Stimulated activated CD4-positive, alpha-beta T cell treated with anti-CD3 and anti-CD28 coated beads, Interleukin-2, amount 100 ng/mL, for 4 hours (primary cell): Measurements from ENCODE around the gene TNK1.

Experiments
- DNase-seq: peaks from one replicate; pipeline ENCODE4 v3.0.0-alpha.2; 2020; ENCODE audit warnings: low read depth

Gene TNK1

GRCh38 chr17:7410634-7411426, 29.9 kb downstream of the TNK1 start:
- DNase-seq: no peak

DNA sequence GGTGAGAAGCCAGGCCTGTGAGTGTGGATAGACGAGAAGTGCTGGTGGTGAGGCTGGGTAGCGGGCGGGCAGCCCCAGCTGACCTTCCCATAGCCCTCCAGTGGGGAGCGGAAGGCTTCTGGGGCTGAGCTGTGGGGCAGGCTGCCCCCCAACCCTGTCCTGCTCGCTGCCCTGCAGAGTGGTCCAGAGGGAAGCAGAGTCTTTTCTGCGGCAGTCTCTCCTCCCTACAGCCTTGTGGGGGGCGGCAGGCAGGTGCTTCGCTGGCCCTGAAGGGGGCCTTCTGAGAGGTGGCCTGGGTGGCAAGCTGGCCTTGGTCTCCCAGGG, 30.5 kb downstream of the TNK1 start:
- no peak for DNase-seq

DNA sequence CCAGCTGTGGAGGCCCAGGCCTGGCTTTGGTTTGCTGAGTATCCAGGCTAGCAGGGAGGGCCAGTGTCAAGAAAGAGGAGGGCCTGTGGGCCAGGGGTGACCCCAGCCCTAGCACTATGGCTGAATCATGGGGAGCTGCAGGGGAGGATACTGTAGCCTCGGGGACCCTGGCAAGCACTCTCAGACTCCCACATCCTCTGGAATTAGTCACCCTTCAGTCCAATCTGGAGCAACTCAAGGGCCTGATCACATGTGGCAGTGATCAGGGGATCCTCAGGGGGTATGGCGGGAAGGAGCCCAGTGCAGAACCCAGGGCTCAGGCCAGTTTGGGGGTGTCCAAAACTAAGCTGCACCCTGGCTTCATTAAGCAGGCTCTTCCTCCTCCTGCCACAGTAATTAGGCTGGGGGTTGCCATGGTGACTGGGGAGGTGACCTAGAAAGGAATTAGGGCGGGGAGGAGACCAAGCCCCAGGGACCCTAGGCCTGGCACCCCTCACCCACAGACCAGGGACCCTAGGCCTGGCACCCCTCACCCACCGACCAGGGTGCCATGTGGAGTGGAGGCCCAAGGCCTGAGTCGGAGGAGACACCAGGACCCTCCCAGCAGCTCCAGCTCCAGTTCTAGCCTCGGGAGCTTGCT, 32.6 kb downstream of the TNK1 start:
- no peak for DNase-seq

- DNase-seq: no peak
Measured at GRCh38 chr17:7414837-7415236, 33.9 kb downstream of the TNK1 start.

- DNase-seq: no peak
Measured at GRCh38 chr17:7415784-7416183, 34.9 kb downstream of the TNK1 start.

GRCh38 chr17:7416323-7416722, 35.4 kb downstream of the TNK1 start:
- no peak for DNase-seq

GRCh38 chr17:7417056-7417655, 36.3 kb downstream of the TNK1 start:
- no peak for DNase-seq

DNA sequence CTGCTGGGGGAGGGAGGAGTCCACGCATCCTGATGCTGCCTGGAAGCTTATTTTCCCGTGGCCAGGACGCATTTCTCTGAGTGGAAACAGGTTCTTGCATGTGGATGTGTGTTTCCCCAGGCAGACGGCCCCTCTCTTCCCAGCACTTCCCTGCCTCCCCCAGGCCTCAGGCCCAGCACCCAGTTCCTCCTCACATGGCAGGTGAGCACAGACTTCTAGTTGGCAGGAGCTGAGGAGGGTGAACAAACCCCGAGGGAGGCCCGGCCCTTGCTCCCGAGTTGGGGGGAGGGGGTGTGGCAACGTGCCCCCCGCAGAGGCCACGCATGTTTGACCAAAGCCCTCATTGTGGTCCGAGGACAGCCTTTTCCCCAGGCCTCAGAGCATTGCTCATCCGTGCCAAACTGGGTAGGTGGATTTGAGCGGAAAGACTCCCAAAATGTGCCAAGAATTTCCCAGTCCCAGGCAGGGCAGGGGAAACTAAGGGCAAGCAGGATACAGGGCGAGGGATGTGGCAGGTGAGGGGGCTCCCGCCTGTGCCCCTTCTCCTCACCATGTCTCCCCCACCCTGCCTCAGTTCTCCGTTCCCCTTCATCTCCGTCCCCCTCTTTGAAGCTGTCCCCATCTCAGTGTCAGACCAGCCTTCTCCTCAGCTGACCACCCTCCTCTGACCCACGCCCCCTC, 37.7 kb downstream of the TNK1 start:
- DNase-seq: no peak

DNA sequence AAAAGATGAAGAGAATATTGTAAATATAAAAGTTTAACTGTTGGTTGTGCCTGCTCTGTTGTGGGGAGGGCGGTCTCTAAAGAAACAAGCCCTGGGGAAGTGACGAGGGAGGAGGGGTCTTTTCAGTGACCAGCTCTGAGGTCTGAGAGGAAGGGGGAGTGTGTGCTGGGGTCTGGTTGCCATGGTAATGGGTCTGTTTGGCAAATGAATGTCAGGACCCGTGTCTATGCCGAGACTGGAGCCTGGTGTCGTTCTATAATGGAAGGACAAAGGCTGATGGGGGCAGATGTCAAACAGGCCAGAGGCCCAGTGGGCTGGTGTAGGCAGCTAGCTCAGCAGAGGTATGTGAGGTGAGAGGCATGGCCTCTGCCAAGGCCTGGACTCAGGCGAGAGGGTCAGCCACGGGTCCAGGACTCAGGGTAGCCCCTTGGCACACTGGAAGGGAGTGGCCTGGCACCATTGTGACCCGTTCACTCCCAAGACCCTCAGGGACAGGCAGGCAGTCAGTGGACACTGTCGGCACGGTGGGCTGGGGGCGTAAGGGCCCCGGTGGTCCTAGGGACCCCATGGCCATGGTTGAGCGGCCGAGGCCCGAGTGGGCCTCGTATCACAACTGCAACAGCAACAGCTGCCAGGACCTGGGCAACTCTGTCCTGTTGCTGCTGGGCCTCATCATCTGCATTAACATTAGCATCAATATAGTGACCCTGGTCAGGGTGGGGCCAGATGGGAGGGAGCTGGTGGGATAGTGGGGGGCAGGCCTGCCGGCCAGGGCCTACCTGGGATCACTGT, 39.1 kb downstream of the TNK1 start, which contains the start of gene SPEM1:
Gene SPEM1, plus strand, starts transcription at position 506 of the 792 bp plus-strand sequence. Its CDS starts 61 bp downstream, at position 567.
- DNase-seq: no peak

- DNase-seq: no peak
Measured at GRCh38 chr17:7421186-7421585, 40.3 kb downstream of the TNK1 start.

- DNase-seq: no peak
Measured at GRCh38 chr17:7423679-7424078, 42.8 kb downstream of the TNK1 start.

DNA sequence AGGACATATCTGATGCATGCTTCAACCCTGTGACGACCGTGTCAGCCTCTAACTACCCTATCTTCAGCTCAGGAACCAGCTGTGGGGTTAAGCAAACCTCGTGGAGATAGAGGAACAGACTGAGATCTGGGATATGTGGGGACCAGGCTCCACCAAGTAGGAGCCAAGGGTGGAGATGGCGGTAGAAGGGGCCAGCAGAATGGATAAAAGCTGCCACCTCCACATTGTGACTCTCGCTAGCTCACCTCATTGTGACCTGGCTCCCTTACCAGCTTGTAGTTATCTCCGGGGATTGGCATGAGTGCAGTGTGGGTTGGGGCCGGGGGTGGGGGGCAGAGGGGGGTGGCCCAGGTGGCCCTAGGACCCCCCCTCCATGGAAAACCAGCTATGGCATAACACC, 44.4 kb downstream of the TNK1 start, which contains the start of gene SPEM2:
Gene SPEM2, plus strand, starts transcription at position 301 of the 400 bp plus-strand sequence. Its CDS starts 73 bp downstream, at position 374.
- no peak for DNase-seq

DNA sequence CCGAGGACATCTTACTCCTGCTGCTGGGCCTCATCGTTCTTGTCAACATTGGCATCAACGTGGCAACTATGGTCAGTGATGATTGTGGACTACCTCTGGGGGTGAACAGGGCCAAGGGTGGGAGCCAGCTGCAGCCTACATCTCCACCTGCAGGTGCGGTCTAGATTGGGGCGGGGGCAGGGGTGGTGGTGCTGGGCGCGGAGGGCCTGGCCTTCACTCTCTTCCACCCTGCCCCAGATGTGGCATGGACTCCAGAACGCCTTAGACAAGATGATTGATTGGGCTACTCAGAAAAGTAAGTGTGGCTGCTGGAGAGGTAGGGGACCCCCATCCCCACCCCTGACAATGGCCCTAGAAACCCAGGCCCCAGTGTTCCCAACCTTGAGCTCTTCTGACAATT, 44.9 kb downstream of the TNK1 start:
- DNase-seq: no peak

DNA sequence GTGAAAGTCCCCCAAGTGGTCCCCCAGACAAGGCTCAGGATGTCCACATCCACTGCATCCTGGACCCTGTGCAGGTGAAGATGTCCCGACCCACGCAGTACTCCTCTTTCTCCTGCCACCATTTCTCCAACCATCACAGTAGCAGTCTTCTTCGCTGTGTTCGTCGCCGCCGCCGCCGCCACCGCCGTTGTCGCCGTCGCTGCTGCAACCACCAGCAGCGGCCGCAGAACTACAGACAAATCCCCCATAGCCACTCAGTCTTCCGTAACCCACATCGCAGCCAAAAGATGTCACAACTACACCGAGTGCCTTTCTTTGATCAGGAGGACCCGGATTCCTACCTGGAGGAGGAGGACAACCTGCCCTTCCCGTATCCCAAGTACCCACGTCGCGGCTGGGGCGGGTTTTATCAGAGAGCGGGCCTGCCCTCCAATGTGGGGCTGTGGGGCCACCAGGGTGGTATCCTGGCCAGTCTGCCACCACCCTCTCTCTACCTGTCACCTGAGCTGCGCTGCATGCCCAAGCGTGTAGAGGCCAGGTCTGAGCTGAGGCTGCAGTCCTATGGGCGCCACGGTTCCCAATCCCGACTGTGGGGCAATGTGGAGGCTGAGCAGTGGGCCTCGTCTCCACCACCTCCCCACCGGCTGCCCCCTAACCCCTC, 45.4 kb downstream of the TNK1 start:
- no peak for DNase-seq

DNA sequence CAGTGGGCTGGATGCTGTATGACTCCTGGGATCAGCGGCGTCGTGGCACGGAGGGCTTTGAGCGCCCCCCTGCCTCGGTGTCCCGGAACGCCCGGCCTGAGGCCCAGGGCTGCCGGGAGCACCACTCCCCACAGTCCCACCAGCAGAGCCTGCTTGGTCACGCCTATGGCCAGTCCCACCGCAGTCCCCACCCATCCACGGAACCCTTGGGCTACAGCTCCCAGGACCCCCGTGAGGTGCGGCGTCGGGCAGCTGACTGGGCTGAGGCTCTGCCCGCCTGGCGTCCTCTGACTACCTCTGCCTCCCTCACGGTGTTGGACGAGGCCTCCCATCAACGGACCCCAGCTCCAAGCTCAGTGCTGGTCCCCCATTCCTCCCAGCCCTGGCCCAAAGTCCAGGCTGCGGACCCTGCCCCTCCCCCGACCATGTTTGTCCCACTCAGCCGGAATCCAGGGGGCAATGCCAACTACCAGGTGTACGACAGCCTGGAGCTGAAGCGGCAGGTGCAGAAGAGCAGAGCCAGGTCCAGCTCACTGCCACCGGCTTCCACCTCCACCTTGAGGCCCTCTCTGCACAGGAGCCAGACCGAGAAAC, 46.1 kb downstream of the TNK1 start:
- no peak for DNase-seq

DNA sequence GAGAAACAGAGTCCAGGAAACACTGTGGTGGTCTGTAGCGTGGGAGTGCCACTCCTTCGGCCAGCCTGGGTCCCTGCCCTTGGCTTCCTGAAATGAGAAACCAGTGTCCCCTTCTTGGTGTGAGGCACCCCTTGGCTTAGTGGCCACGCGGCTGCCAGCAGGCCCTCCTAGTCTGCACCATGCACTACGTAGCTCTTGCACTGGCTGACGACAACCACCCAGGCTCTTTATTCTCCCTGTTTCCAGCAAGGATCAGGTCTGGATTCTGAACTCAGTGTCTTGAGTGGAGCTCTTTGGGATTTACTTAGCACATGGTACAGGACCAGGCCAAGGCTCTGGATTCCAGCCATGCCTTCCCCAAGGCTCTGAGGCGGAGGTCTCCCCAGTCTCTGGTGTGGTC, 46.7 kb downstream of the TNK1 start:
- no peak for DNase-seq

GRCh38 chr17:7428557-7428956, 47.7 kb downstream of the TNK1 start, which contains the start of gene SPEM3:
Gene SPEM3 (plus strand): TSS chr17:7428857. CDS start chr17:7428903, 46 bp downstream.
- no peak for DNase-seq

DNA sequence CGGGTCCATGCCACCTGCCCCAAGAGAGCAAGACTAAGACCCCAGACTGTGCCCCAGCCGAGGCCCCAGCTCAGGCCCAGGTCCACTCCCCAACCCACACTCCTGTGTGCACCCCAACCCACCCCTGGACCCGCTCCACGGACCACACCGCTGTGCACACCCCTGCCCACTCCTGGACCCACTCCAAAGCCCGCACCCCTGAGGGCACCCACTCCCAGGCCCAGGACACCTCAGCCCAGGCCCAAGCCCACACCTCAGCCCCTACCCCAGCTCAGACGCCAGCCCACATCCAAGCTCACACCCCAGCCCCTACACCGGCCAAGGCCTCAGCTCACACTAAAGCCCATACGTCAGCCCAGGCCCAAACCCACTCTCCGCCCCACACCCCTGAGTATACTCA, 48.8 kb downstream of the TNK1 start:
- DNase-seq: no peak

DNA sequence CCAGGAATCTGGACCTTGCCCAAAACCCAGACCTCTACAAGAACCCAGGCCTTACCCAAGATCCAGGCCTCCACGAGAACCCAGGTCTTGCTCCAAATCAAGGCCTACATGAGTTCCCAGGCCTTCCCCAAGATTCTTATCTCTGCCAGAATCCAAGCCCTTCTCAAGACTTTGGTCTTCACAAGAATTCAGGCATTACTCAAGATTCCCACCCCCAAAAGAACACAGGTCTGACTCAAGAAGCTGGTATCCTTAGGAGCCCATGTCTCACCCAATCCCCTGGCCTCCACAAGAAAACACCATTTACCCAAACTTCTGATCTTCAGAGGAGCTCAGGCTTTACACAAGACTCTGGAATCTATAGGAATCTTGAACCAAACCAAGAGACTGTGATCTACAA, 50.3 kb downstream of the TNK1 start:
- no peak for DNase-seq

GRCh38 chr17:7432296-7432695, 51.4 kb downstream of the TNK1 start:
- no peak for DNase-seq
